GM12892 (cell line): Measurements from ENCODE around the gene COMTD1.

Experiments used
- DNase-seq: peaks from one replicate; pipeline ENCODE4 v3.0.0; 2011; ENCODE audit not compliant: insufficient read length
- FAIRE-seq: peaks from 2 replicates; lab custom pipeline; 2011; peaks lifted over from hg19 to GRCh38; lab: Jason Lieb, UNC
- POLR2A ChIP-seq: IDR thresholded peaks from 2 replicates; pipeline ENCODE4 v1.6.1; 2011; ENCODE audit warnings: low read depth, low read length, control low read depth
- POLR2AphosphoS5 ChIP-seq: IDR thresholded peaks from 2 replicates; pipeline ENCODE4 v1.6.1; 2011; ENCODE audit warnings: low read depth, low read length, control low read depth
- TAF1 ChIP-seq: IDR thresholded peaks from 2 replicates; pipeline ENCODE4 v1.6.1; 2011; ENCODE audit warnings: low read depth, mild to moderate bottlenecking, control low read depth, low read length, borderline replicate concordance

COMTD1 gene

GRCh38 chr10:75243426-75243825 is 7.7 kb upstream of the COMTD1 start:
- no peak for TF ChIP-seq POLR2AphosphoS5
- TF ChIP-seq TAF1 = no peak
- TF ChIP-seq POLR2A = no peak
- FAIRE-seq (no peak), DNase-seq (no peak)

DNA sequence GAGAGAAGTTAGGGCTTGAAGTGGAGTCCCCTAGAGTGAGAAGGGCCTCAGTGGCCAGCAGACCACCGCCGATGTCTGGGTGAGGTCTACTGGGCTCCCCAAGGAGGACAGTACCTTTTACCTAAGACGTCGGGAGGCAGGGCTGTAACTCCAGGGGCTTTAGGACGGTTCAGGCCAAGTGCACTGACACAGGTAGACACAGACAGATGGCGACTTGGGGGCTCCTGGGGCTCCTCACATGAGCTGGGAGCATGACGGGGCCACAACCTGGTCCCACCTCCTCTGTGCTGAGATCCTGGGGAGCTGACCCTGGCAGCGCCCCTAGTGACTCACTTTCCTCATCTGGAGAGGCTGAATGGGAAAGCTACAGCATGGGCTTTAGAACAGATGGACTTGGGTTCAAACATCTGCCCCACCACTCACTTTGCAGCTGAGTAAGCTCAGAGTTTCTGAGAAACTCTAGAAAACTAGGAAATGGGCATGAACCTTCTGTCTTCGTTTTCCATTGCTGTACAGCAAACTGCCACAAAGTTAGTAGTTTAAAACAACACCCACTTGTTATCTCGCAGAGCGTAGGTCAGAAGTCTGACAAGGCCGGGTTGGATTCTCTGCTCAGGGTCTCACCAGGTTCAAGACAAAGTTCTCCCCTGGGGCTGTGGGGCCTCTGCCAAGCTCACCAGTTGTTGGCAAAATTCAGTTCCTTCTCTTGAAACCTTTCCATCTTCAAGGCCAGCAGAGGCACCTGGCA is 4.7 kb upstream of the COMTD1 start:
- FAIRE-seq (no peak), DNase-seq (no peak)
- no peak for TF ChIP-seq TAF1
- TF ChIP-seq POLR2A = no peak
- no peak for TF ChIP-seq POLR2AphosphoS5

- TF ChIP-seq POLR2AphosphoS5 (no peak), TAF1 (no peak), POLR2A (no peak)
- DNase-seq (no peak), FAIRE-seq (no peak)
Observed at GRCh38 chr10:75239096-75239790, 3.5 kb upstream of the COMTD1 start.

- FAIRE-seq = no peak
- TF ChIP-seq TAF1 (no peak), POLR2A (no peak), POLR2AphosphoS5 (no peak)
- DNase-seq = no peak
Observed at GRCh38 chr10:75238182-75239095, 2.7 kb upstream of the COMTD1 start.

GRCh38 chr10:75236178-75236825 is 545 bp upstream of the COMTD1 start:
- DNase-seq (no peak), FAIRE-seq (no peak)
- TF ChIP-seq POLR2AphosphoS5 = no peak
- no peak for TF ChIP-seq POLR2A
- no peak for TF ChIP-seq TAF1

DNA sequence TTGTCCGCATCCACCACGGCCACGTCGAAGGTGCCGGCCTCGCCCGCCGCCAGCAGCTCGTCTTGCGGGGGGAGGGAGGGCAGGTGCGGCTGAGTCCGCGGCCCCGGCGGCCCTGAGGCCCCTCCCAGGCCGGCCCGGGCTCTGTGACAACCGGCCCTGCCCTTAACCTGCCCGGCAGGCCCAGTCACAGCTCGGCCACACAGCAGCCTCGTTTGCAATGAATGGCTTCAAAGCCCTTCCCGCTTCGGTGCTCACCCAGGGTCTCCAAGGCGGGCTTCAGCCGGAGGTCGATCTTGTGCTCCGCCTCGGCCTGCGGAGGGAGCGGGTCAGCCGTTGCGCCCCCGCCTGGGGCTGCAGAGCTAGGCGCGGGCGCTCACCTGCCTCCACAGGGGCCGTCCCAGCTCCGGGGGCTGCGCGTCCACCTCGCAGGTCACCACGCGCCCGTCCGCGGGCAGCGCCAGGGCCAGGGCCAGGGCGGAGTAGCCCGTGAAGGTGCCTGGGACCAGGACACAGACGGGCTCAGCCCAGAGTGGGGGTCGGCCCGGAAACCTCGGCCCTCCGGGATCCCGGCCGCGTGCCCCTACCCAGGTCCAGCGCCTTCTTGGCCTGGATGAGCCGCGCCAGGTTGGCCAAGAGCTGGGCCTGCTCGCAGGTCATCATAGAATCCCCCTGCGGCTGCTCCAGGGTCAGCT is 928 bp downstream of the COMTD1 start:
- TF ChIP-seq TAF1 = no peak
- no peak for TF ChIP-seq POLR2A
- no peak for TF ChIP-seq POLR2AphosphoS5

DNA sequence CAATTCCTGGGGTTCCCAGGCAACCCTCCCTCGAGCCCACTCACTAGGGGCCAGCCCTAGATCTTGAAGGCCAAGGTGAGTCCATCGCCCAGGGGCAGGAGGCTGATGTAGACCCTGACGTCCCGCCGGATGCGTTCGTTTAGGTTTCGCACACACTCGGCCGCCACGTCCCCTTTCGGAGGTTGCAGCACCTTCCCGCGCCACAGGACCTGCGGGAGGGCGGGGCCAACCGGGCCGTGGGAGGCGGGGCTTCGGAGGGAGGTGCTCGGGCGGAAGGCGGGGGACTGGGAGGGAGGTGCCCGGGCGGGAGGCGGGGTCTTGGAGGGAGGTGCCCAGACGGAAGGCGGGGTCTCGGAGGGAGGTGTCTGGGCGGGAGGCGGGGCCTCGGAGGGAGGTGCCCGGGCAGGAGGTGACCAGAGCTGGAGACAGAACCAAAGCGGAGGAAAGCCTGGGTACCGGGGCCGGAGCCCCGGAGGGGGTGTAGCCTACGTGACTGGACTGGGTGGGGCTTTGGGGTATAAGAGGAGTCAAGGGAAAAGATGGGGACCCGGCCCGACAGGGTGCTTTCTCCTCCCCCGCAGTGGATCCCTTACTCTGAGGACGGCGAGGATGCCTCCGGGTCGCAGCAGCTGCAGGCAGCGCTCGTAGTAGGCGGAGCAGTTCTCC is 1.6 kb downstream of the COMTD1 start:
- TF ChIP-seq POLR2AphosphoS5 = no peak
- 0 out of 2 replicates have a peak, but pooled peaks have one; percentile 13 for TF ChIP-seq TAF1
- no peak for TF ChIP-seq POLR2A
- FAIRE-seq = peak; percentile 90

More for the DNA sequence above, 928 bp downstream of the COMTD1 start:
- no peak for FAIRE-seq
- DNase-seq = no peak

DNA sequence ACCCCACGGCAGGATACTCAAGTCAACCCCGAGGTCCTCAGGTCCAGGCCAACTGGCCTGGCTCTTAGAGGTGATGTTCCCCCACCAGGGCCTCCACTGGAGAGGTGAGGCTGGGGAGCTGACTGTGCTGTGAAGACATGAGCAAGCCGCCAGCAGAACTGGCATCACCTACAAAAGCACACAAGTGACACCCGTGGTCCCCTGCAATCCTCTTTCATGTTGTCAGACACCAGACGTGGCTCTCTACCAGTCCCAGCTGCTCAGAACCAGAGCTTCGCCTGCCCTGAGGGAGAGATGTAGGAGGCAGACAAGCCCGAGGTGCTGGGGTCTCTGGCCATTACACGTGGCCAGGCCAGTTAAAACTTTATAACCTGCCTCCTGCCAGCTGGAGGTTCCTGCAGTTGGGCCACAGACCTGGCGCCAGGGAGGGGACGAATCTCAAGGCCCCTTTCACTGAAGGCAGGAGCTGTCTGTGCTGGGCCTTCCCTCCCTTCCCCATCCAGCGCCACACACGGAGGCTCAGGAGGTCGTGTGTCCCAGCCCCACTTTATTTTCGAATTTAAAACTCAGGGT is 2.2 kb downstream of the COMTD1 start:
- FAIRE-seq (no peak), DNase-seq (no peak)
- TF ChIP-seq POLR2AphosphoS5 (no peak; the same call in 1 of the 2 replicates), TAF1 (no peak), POLR2A (no peak)

More for the DNA sequence above, 1.6 kb downstream of the COMTD1 start:
- peak; percentile 88 for DNase-seq

- DNase-seq (no peak), FAIRE-seq (peak; percentile 5)
- peak; percentile 54 for TF ChIP-seq POLR2A
- no peak for TF ChIP-seq TAF1
- TF ChIP-seq POLR2AphosphoS5 = peak; percentile 72
Observed at GRCh38 chr10:75231672-75232581, 3.8 kb downstream of the COMTD1 start.
